Smooth muscle cell of the pulmonary artery (primary cell): ENCODE data around the gene PPP2R1A. TPM values are rescaled to one million over a fixed set of nuclear protein-coding genes. Genes with fewer than 3 reads are reported as not detected.

Source experiments
- total RNA-seq: library from RNA; depleted of rRNA; stranded (reverse); fragments of >200 nt; gene quantifications from 2 replicates; pipeline ENCODE4 v1.2.3, GENCODE V29; 2014

PPP2R1A gene
- total RNA-seq: 238 and 278 TPM in 2 replicates

DNA sequence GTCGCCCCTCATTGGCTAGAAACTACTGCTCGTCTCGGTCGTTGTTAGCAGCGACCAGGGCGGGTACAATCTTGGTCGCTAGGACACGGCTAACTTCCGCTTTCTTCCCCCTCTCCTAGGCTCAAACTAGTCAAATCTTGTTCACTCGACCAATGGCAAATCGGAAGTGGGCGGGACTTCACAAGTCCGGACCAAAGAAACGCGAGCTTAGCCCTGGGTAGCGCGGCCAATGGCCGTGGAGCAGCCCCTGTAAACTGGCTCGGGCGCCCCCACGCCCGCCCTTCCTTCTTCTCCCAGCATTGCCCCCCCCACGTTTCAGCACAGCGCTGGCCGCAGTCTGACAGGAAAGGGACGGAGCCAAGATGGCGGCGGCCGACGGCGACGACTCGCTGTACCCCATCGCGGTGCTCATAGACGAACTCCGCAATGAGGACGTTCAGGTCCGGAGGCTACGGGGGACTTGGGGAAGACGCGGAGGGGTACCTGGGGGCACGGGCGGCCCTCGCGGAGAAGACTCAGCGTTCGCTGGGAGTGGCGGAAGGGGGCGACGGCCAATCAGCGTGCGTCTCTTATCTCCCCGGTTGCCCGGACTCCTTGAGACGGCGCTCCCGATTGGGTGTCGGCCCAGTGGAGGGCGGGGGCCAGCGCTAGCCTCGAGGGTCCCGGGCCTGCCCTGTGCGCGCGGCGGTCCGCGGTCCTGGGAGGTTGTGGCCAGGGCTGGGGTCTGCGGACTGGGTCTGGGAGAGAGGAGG lies at the start of gene PPP2R1A:
Gene PPP2R1A (plus strand): TSS at position 318 of the 752 bp plus-strand sequence. CDS start 45 bp downstream, at position 363.

DNA sequence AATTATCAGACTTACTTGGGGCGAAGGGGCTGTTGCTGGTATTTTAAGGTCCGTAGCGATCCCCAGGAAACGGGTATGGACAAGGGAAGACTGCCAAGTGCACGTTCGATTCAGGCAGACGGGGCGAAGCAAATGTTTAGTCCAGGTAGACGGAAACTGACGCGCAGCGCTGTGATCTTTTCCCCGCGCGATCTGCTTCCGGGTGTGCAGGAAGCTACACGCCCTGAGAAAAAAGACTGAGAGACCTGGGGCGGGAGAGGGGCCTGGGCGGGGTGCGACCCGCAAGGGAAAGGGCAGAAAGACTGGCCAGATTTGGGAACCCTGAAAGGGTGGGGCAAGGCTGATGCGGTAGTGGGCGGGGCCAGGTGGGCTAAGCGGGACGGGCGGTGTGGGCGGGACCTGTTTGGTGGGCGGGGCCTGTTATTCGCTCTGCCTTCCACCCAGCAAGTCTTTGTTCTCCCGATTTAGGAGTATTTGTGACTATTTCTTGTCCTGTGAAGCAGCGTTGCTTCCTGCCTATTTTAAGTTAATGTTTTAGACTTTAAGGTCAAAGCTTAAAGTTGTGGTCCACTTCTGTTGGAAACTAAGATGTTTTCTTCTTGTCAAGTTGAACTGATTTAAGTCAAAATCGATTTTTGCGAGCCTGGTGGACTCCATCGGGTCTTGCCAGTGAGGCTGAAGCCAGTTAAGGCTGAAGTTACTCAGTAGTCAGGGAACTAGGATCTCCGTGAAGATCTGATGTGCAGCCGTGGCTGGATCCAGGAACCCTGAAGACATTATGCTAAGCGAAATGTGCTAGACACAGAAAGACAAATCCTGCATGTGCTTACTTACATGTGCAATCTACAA lies 18.3 kb upstream of the PPP2R1A start, which contains the start of gene ZNF836:
Gene ZNF836 (minus strand): TSS at position 301 of the 849 bp plus-strand sequence. CDS start 3,549 bp downstream, outside the sequence.

GRCh38 chr19:52269338-52270261 lies 79.7 kb downstream of the PPP2R1A start, which contains the start of gene ZNF766:
ZNF766 (plus strand) TSS chr19:52269587; CDS start chr19:52269614, 27 bp downstream.

Other genes with a start within 250 kb of the PPP2R1A start
- gene ZNF350, start 203.2 kb upstream of the PPP2R1A start, total RNA-seq: 8.3 and 10.7 TPM in 2 replicates
- gene ZNF615, start 181.8 kb upstream of the PPP2R1A start, total RNA-seq: 10.3 and 17.2 TPM in 2 replicates
- 9.1 and 10.6 TPM in 2 replicates for gene ZNF614, start 161.7 kb upstream of the PPP2R1A start, total RNA-seq
- gene ZNF432, start 141.2 kb upstream of the PPP2R1A start, total RNA-seq: 9.3 and 12.9 TPM in 2 replicates
- gene ZNF841, start 94.3 kb upstream of the PPP2R1A start, total RNA-seq: 22.6 and 23.6 TPM in 2 replicates
- 11.3 and 13.2 TPM in 2 replicates for gene ZNF616, start 50.1 kb upstream of the PPP2R1A start, total RNA-seq
- gene ZNF836, start 18.4 kb upstream of the PPP2R1A start, total RNA-seq: 7.6 and 11.1 TPM in 2 replicates
- gene ZNF766, start 79.5 kb downstream of the PPP2R1A start, total RNA-seq: 13.2 and 15.4 TPM in 2 replicates
- 3.7 and 4.2 TPM in 2 replicates for gene ZNF480, start 107.1 kb downstream of the PPP2R1A start, total RNA-seq
- 3.5 and 4.8 TPM in 2 replicates for gene ZNF610, start 146.2 kb downstream of the PPP2R1A start, total RNA-seq
- 21.9 and 34.0 TPM in 2 replicates for gene ZNF880, start 179.9 kb downstream of the PPP2R1A start, total RNA-seq
- 17.1 and 25.2 TPM in 2 replicates for gene ZNF528, start 207.8 kb downstream of the PPP2R1A start, total RNA-seq
- 0.07 and 0.23 TPM in 2 replicates for gene ZNF534, start 239.1 kb downstream of the PPP2R1A start, total RNA-seq